Choroid plexus epithelial cell (primary cell): ENCODE results near the gene ATAD3C.
"Not testable (repeated sequence)": the region's sequence is repeated elsewhere in the genome, so short reads cannot be mapped to it uniquely, and the experiment has no call there.

Experiments used
- DNase-seq: peaks from one replicate; pipeline ENCODE4 v3.0.0-alpha.2; 2010; ENCODE audit warnings: low read depth
- H3K4me3 ChIP-seq: 2 replicates; pipeline ENCODE4 v1.5.1; 2011; ENCODE audit warnings: low read depth, mild to moderate bottlenecking, control low read depth, low read length, moderate library complexity
- TF ChIP-seq, protein P1 (sequence below): conservative IDR thresholded peaks from 2 replicates; pipeline ENCODE4 v1.5.1; 2011; ENCODE audit warnings: low read depth, mild to moderate bottlenecking, control low read depth, inconsistent platforms, low read length, moderate library complexity

ATAD3C gene

DNA sequence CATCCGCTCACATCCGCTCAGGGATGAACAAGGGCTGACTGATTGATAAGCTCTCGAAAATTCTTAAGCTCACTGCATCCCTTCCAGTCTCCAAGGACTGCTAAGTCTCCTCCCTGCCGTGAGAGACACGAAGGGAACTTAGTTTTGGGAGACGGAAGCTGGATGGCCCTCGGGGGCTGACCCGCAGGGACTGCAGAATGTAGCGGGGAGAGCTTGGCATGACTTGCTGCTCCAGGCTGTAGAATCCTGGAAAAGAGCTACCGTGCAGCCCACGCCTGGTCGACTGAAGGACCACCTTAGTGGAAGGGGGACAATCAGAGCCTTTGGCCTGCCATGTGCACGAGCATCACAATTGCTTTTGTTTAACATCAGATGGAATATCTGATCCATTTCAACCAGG is 33.7 kb upstream of the ATAD3C start:
- TF ChIP-seq, protein P1, sequence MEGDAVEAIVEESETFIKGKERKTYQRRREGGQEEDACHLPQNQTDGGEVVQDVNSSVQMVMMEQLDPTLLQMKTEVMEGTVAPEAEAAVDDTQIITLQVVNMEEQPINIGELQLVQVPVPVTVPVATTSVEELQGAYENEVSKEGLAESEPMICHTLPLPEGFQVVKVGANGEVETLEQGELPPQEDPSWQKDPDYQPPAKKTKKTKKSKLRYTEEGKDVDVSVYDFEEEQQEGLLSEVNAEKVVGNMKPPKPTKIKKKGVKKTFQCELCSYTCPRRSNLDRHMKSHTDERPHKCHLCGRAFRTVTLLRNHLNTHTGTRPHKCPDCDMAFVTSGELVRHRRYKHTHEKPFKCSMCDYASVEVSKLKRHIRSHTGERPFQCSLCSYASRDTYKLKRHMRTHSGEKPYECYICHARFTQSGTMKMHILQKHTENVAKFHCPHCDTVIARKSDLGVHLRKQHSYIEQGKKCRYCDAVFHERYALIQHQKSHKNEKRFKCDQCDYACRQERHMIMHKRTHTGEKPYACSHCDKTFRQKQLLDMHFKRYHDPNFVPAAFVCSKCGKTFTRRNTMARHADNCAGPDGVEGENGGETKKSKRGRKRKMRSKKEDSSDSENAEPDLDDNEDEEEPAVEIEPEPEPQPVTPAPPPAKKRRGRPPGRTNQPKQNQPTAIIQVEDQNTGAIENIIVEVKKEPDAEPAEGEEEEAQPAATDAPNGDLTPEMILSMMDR = no peak
- DNase-seq = no peak
- no peak overlapping the region for H3K4me3 ChIP-seq

- DNase-seq, H3K4me3 ChIP-seq: not testable (repeated sequence)
These were observed 32.1 kb upstream of the ATAD3C start for GRCh38 chr1:1417396-1417795.

GRCh38 chr1:1417825-1418463 is 31.5 kb upstream of the ATAD3C start:
- H3K4me3 ChIP-seq = not testable (repeated sequence)

DNA sequence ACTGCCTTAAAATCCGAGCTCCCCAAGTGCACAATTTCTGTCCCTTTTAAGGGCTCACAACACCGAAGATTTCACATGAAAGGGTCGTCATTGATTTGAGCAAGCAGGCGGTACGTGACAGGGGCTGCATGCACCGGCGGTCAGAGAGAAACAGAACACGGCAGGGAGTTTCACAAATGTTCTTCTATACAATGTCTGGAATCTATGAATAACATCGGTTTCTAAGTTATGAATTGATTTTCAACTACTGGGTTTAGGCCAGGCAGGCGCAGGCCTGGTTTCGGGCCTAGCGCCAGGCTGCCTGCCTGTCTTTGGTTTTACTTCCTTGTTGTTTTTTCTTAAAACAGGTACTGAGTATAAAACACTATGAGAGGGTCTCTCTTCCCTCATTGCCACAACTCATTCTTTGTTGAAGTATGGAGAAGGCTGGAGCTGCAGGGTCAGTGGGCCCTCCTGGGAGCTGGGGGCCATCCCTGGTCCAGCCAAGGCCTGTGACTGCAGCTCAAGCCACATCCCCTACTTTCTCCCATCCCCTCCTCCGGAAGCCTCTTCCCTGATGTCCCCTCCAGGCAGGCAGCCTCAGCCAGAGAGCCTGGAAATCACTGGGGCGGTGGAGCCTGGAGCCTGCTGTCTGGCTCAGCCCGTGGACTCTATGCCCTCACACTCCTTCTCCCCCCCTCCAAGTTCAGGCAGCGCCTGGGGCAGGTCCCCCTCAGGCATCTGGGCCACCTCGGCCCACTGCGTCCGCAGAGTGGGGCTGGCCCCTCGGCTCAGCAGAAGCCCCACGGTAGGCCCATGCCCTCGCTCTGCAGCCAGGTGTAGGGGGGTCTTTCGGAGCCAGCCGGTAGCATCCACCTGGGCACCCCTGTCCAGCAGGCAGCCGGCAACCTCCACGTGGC is 30.8 kb upstream of the ATAD3C start:
- no peak overlapping the region for H3K4me3 ChIP-seq
- no peak for DNase-seq
- TF ChIP-seq, protein P1 = no peak

More at GRCh38 chr1:1417825-1418463, 31.5 kb upstream of the ATAD3C start:
- not testable (repeated sequence) for DNase-seq

DNA sequence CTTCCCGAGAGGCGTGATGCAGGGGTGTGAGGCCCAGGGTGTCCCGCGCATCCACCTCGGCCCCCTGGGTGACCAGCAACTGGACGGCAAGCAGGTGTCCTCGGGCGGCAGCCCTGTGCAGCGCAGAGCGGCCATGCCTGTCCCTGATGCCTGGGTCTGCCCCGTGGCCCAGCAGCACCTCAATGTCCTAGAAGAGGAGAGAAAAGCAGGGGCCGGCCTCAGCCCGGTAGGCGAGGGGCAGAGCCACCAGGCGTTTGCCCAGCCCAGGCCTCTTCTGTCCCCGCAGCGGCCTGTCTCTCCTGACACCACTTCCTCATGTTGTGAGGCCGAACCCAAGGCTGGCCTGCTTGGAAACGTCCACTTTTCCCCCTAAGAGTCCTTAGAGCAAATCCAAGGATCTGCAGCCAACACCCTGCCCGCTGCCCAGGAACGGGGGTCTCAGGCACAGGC is 30.1 kb upstream of the ATAD3C start:
- H3K4me3 ChIP-seq = no peak overlapping the region
- DNase-seq = no peak
- TF ChIP-seq, protein P1 = no peak

GRCh38 chr1:1419813-1420653 is 29.5 kb upstream of the ATAD3C start:
- TF ChIP-seq, protein P1 = no peak
- H3K4me3 ChIP-seq = peak overlapping the region; percentile 30
- DNase-seq = no peak

- TF ChIP-seq, protein P1 = no peak
- no peak overlapping the region for H3K4me3 ChIP-seq
- no peak for DNase-seq
These were observed 28.8 kb upstream of the ATAD3C start for GRCh38 chr1:1420654-1421141.
